Measurements from ENCODE around the gene DXO.
"Not testable (repeated sequence)": the region's sequence is repeated elsewhere in the genome, so short reads cannot be mapped to it uniquely, and the experiment has no call there.

Gene DXO

GRCh38 chr6:32004864-32005537, 33.1 kb upstream of the DXO start:
- H3K27ac ChIP-seq; H3K4me3 ChIP-seq (ENCODE audit: low read depth, low read length); H3K27me3 ChIP-seq (ENCODE audit: insufficient read depth, low read depth, severe bottlenecking); H3K9me3 ChIP-seq (ENCODE audit: severe bottlenecking); H3K36me3 ChIP-seq: not testable (repeated sequence)
- DNase-seq, result peak; percentile 6

- H3K27me3 ChIP-seq (ENCODE audit: insufficient read depth, low read depth, severe bottlenecking); DNase-seq; H3K36me3 ChIP-seq; H3K27ac ChIP-seq; H3K4me3 ChIP-seq (ENCODE audit: low read depth, low read length); H3K9me3 ChIP-seq (ENCODE audit: severe bottlenecking): not testable (repeated sequence)
Measured at GRCh38 chr6:32004393-32004792, 32.5 kb upstream of the DXO start.

- H3K4me3 ChIP-seq (ENCODE audit: low read depth, low read length); H3K27ac ChIP-seq; H3K9me3 ChIP-seq (ENCODE audit: severe bottlenecking); H3K36me3 ChIP-seq; DNase-seq; H3K27me3 ChIP-seq (ENCODE audit: insufficient read depth, low read depth, severe bottlenecking): not testable (repeated sequence)
Measured at GRCh38 chr6:32003301-32003700, 31.4 kb upstream of the DXO start.

- DNase-seq; H3K4me3 ChIP-seq (ENCODE audit: low read depth, low read length); H3K27me3 ChIP-seq (ENCODE audit: insufficient read depth, low read depth, severe bottlenecking); H3K9me3 ChIP-seq (ENCODE audit: severe bottlenecking); H3K36me3 ChIP-seq; H3K27ac ChIP-seq: not testable (repeated sequence)
Measured at GRCh38 chr6:32002546-32003268, 30.8 kb upstream of the DXO start.

- not testable (repeated sequence) for H3K9me3 ChIP-seq (ENCODE audit: severe bottlenecking); DNase-seq; H3K27me3 ChIP-seq (ENCODE audit: insufficient read depth, low read depth, severe bottlenecking); H3K4me3 ChIP-seq (ENCODE audit: low read depth, low read length); H3K27ac ChIP-seq; H3K36me3 ChIP-seq
Measured at GRCh38 chr6:31996385-31996784, 24.4 kb upstream of the DXO start.

GRCh38 chr6:31994421-31994820, 22.5 kb upstream of the DXO start:
- not testable (repeated sequence) for H3K4me3 ChIP-seq (ENCODE audit: low read depth, low read length); H3K9me3 ChIP-seq (ENCODE audit: severe bottlenecking); DNase-seq; H3K36me3 ChIP-seq; H3K27me3 ChIP-seq (ENCODE audit: insufficient read depth, low read depth, severe bottlenecking); H3K27ac ChIP-seq

- not testable (repeated sequence) for H3K4me3 ChIP-seq (ENCODE audit: low read depth, low read length); H3K27me3 ChIP-seq (ENCODE audit: insufficient read depth, low read depth, severe bottlenecking); H3K27ac ChIP-seq; H3K36me3 ChIP-seq; DNase-seq; H3K9me3 ChIP-seq (ENCODE audit: severe bottlenecking)
Measured at GRCh38 chr6:31989363-31989762, 17.4 kb upstream of the DXO start.

GRCh38 chr6:31981744-31982143, 9.8 kb upstream of the DXO start, which contains the start of gene C4A:
C4A (plus strand) TSS chr6:31982057; CDS start chr6:31982108, 51 bp downstream.
- not testable (repeated sequence) for H3K27me3 ChIP-seq (ENCODE audit: insufficient read depth, low read depth, severe bottlenecking); DNase-seq; H3K27ac ChIP-seq; H3K4me3 ChIP-seq (ENCODE audit: low read depth, low read length); H3K9me3 ChIP-seq (ENCODE audit: severe bottlenecking)
- H3K36me3 ChIP-seq, result peaks cover 12% of the 10 kb centered on the region

GRCh38 chr6:31980998-31981397, 9.1 kb upstream of the DXO start:
- not testable (repeated sequence) for H3K4me3 ChIP-seq (ENCODE audit: low read depth, low read length); H3K27ac ChIP-seq; H3K27me3 ChIP-seq (ENCODE audit: insufficient read depth, low read depth, severe bottlenecking); H3K9me3 ChIP-seq (ENCODE audit: severe bottlenecking); DNase-seq
- peaks cover 12% of the 10 kb centered on the region for H3K36me3 ChIP-seq

- not testable (repeated sequence) for H3K27ac ChIP-seq; H3K27me3 ChIP-seq (ENCODE audit: insufficient read depth, low read depth, severe bottlenecking); H3K9me3 ChIP-seq (ENCODE audit: severe bottlenecking); DNase-seq; H3K4me3 ChIP-seq (ENCODE audit: low read depth, low read length)
- peaks cover 12% of the 10 kb centered on the region for H3K36me3 ChIP-seq
Measured at GRCh38 chr6:31980195-31980876, 8.4 kb upstream of the DXO start.
